Activated T-cell treated with anti-CD3 and anti-CD28 coated beads for 48 hours (primary cell): ENCODE data around the gene CACNG5.

Source experiments
- DNase-seq: peaks from one replicate; pipeline ENCODE4 v3.0.0-alpha.2; 2020; ENCODE audit warnings: low read depth

CACNG5 gene

GRCh38 chr17:66834919-66835454 lies at the start of gene CACNG5:
CACNG5 (plus strand) TSS chr17:66835117; CDS start chr17:66877333, 42,216 bp downstream.
- DNase-seq, result no peak

GRCh38 chr17:66786107-66786506 lies 48.8 kb upstream of the CACNG5 start:
- DNase-seq, result no peak

- no peak for DNase-seq
These were observed 47.0 kb upstream of the CACNG5 start for GRCh38 chr17:66787914-66788313.

DNA sequence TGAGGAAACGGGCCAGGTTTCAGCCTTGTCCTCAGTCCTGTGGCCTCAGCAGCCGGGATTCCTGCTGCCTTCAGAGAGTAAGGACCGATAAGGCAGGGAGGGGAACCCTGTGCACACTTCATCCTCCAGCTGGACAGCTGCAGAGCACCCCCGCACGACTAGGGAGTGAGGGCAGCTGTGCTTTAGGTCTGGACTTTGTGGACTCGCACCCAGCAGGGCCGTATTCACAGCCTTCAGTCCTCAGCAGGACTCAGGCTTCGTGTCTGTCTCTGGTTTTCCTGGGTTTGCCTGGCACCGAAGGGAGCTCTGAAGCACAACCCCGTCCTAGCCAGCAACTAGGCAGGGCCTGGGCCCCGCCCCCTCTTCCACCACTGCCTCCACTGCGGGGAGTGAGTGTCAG lies 45.8 kb upstream of the CACNG5 start:
- no peak for DNase-seq

GRCh38 chr17:66789961-66790437 lies 44.9 kb upstream of the CACNG5 start:
- DNase-seq, result no peak

DNA sequence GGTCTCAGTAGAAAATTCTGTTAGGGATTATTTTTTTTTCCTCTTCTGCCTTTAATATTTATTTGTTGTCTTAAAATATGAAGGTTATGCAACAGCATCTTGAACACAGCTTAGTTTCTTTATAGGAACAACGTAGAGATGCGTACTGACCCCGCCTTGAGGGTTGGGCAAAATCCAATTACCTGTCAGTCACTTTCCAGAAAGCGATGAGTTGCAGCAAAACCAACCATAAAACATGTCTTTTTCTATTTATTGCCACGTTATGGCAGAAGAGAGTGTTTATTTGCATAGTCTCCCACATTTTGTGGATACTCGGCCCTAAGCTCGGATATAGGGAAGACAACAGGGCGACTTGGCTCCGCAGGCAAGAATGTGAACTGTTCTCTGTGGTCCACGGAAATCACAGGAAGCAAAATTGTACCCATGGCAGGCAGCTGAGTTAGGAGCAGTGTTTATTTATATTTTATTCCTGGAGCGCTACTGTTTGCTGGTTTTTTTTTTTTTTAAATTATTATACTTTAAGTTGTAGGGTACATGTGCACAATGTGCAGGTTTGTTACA lies 44.3 kb upstream of the CACNG5 start:
- no peak for DNase-seq

GRCh38 chr17:66791347-66791746 lies 43.6 kb upstream of the CACNG5 start:
- DNase-seq, result no peak

- no peak for DNase-seq
These were observed 41.1 kb upstream of the CACNG5 start for GRCh38 chr17:66793814-66794213.

DNA sequence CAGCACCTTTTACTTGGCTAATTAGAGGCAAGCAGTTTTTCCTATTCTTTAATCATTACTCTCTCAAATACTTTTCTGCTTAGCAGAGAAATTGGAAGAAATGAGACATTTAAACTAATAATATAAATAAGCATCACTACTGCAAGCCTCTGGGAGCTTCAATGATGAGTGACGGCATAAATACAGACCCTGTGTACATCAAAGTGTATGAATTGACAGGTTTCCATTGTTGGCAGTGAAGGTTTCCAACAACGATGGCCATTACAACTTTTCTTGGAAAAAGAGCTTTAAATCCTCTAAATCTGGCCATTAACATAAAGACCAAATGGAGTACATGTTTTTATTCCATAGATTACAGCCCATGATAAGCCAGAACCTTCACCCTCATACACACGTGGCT lies 39.4 kb upstream of the CACNG5 start:
- no peak for DNase-seq

DNA sequence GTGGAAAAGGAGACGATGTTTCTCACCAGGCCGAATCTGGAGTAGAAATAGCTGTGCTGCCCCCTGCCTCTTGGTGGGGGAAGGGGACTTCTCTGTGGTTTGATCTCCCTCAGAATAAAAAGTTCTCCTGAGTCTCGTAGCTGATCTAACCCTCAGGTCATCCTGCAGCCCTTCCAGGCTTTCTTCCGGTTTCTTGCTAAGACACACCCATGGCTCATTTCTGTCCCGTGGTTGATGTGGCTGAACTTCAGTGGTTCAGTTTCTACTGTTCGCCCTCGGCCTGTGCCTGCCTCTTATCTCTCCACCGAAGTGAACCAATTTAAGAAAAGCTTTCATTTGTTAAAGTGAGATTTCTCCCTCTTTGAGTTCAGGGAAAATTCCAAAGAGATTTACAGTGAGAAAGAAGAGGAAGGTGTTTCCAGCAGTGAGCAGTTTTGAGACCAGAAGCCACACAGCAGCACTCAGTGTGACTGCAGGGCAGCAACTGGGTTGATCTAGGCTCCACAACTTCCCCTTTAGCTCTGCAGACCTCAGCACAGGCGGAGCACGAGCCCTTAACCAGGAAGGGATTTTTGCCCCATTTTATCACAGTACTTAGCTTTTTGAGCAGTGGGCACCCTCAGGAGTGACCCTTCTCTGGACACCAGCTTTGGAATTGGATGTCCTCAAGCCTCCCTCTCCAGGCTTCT lies 34.9 kb upstream of the CACNG5 start:
- DNase-seq, result no peak

DNA sequence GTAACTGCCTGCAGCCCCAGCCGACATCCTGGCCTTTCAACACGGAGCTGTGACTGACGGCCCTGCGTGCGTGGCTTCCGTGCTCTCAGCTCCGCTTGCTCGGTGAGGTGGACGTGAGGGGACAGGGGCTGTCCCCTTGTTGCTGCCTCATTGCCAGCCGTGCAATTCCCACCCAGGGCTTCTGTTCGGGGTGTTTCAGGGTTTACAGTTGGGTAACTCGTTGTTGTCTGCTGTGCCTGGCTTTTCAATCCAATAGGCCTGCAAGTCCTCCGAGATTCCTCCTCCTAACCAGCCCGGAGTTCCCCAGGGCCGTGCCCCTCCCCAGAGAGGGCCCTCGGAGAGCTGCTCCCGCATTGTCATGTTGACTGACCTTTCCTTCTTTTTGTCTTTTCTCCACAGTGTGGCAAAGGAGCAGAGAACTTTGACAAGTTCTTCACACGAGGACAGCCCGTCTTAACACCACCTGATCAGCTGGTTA lies 31.4 kb upstream of the CACNG5 start:
- no peak for DNase-seq

GRCh38 chr17:66805567-66805966 lies 29.4 kb upstream of the CACNG5 start:
- no peak for DNase-seq

GRCh38 chr17:66807182-66807581 lies 27.7 kb upstream of the CACNG5 start:
- DNase-seq, result no peak

DNA sequence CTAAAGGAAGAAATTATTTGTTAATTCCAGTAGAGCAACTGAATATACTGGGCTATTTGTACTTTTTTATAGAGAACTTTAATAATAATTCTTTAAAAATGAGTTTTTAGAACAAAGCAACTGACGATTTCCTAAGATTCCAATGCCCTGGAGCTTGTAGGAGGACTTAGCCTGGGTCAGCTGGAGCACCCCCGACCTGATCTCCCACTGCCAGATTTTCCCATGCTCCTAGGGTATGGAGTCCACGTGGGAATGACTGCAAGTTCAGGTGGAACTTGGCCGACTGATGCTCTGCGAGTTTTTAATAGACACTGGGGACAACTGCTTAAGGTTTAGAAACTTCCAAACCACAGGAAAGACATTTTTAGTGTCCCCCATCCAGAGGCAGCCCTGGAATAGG lies 25.5 kb upstream of the CACNG5 start:
- DNase-seq, result no peak

DNA sequence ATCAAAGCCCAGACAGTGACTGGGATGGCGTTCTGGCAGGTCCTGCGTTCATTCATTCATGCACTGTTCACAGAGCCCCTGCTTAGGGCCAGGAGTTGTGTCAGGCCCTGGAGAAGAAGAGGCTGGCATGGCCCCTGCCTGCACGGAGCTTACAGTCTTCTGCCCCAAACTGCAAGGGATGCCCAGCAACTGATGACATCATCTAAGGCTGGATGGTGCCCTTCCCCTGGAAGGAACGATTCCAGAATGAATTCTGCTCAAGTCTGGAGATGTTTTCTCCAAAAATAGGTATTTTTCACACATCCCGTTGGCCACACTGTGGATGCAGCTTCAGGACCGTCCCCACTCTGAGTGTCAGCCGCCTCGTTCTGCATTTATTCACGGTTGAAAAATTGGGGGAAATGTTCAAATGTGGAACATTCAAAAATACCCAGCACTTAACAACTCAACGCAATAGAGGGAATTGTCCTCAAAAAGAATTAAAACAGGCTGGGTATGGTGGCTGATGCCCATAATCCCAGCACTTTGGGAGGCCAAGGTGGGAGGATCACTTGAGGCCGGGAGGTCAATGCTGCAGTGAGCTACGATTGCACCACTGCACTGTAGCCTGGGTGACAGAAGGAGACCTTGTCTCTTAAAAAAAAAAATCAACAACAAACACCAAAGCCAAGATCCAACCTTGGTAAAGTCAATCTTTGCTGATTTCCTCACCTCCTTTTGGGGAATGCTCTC lies 23.8 kb upstream of the CACNG5 start:
- DNase-seq, result no peak

- no peak for DNase-seq
These were observed 23.2 kb upstream of the CACNG5 start for GRCh38 chr17:66811683-66812054.

DNA sequence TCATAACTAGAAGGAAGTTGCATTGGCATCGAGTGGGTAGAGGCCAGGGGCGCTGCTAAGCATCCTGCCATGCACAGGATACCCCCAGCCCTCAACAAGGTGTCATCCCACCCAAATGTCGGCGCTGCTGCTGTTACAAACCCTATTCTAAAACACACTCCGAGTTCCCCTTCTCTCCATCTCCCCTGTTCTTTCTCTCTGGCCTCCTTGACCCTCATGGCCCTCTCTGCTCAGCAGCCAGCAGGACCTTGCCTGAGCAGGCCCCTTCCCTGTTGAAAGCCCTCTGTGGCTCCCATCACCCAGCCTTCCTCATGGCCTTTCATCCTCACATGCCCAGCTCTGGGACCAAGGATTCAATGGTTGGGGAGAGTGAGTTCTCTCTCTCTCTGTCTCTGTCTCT lies 22.3 kb upstream of the CACNG5 start:
- DNase-seq, result no peak

GRCh38 chr17:66813296-66813695 lies 21.6 kb upstream of the CACNG5 start:
- no peak for DNase-seq

DNA sequence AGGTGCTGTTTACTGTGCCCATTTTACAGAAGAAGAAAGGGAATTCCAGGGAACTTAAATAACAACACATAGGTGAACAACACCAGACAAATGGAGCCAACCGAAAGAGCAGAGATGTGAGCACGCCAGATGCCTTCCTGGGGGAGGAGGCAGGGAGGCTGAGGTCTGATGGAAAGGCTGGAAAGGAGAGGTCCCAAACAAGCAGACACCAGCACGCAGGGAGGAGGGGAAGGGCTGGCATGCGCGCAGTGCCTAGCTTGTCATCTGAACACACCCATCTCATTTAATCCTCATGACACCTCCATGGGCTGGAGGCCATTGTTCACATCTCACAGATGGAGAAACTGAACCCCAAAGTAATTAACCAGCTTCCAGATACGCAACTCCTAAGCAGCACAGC lies 20.9 kb upstream of the CACNG5 start:
- no peak for DNase-seq

DNA sequence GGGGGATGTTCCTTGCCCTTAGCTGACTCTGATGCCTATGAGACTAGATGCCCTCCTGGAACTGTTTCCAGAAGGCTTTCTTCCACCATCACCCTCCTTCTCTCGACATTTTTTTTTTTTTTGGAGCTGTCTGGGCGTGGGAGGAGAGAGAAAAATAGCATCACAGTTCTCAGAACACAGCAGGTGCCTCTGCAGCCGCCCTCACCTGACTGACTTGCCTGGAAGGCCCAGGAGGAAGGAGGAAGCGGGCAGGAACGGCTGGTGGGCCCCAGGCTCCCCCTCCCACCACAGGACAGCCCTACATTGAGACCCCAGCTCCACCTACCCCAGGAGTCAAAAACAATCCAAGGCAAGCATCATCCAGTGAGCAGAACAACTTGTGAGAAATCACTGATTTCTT lies 20.3 kb upstream of the CACNG5 start:
- DNase-seq, result no peak

DNA sequence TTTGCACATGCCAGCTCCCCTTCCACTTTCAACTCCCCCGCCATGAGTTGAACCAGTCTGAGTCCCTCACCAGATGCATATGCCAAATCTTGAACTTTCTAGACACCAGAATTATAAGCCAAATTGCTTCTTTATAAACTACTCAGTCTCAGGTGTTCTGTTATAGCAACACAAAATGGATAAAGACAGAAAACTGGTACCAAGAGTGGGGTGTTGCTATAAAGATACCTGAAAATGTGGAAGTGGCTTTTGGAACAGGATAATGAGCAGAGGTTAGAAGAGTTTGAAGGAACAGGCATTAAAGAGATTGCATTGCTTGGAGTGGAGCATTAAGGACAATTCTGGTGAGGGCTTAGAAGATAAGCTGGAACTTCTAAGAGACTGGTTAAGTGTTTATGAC lies 17.2 kb upstream of the CACNG5 start:
- DNase-seq, result no peak

DNA sequence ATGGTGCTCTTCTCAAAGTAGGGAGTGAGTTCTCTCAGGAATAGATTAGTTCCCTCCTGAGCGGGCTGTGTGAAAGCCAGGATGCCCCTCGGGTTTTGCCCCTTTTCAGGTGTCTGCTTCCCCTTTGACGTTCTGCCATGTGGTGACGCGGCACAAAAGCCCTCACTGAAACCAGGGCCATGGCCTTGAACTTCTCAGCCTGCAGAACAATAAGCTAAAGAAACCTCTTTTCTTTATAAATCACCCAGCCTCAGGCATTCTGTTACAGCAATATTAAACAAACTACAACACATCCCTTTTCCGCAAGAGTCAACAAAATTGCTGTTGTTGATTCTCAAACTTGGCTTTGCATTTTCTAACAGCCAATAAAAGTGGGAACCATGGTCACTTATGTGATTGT lies 15.5 kb upstream of the CACNG5 start:
- no peak for DNase-seq

GRCh38 chr17:66822009-66822408 lies 12.9 kb upstream of the CACNG5 start:
- no peak for DNase-seq
